Trophoblast cell (in vitro differentiated cells and primary cell): Measurements from ENCODE around the gene AGBL4.

ENCODE experiments used
- DNase-seq, 2 donors: peaks; one replicate each; pipeline ENCODE4 v3.0.0-alpha.2; 2016
- H2AFZ ChIP-seq: 2 replicates; pipeline ENCODE4 v1.6.1; 2013; ENCODE audit warnings: low read length, moderate library complexity, mild to moderate bottlenecking; ENCODE audit not compliant: insufficient read depth, poor library complexity
- H2AK5ac ChIP-seq: 2 replicates; pipeline ENCODE4 v1.6.1; 2013; ENCODE audit warnings: mild to moderate bottlenecking, low read length
- H2BK120ac ChIP-seq: 2 replicates; pipeline ENCODE4 v1.6.1; 2013; ENCODE audit warnings: low read length, mild to moderate bottlenecking, moderate library complexity; ENCODE audit not compliant: insufficient read depth, poor library complexity
- H2BK12ac ChIP-seq: 2 replicates; pipeline ENCODE4 v1.6.1; 2013; ENCODE audit warnings: mild to moderate bottlenecking, low read length, moderate library complexity
- H2BK5ac ChIP-seq: 2 replicates; pipeline ENCODE4 v1.6.1; 2013; ENCODE audit warnings: low read length, low read depth, moderate library complexity, mild to moderate bottlenecking; ENCODE audit not compliant: poor library complexity
- H3K14ac ChIP-seq: 2 replicates; pipeline ENCODE4 v1.6.1; 2013; ENCODE audit warnings: mild to moderate bottlenecking, low read length
- H3K18ac ChIP-seq: 2 replicates; pipeline ENCODE4 v1.6.1; 2013; ENCODE audit warnings: mild to moderate bottlenecking, low read length
- H3K23ac ChIP-seq: 2 replicates; pipeline ENCODE4 v1.6.1; 2013; ENCODE audit warnings: low read length
- H3K27ac ChIP-seq: 2 replicates; pipeline ENCODE4 v1.5.1; 2013; ENCODE audit warnings: low read depth, mild to moderate bottlenecking, inconsistent platforms, low read length, moderate library complexity
- H3K27me3 ChIP-seq: 2 replicates; pipeline ENCODE4 v1.6.1; 2013; ENCODE audit warnings: inconsistent platforms, mild to moderate bottlenecking, low read length, moderate library complexity; ENCODE audit not compliant: insufficient read depth
- H3K36me3 ChIP-seq, 2 experiments: 1 replicate in 1 of 2; 2 replicates in 1 of 2; pipeline ENCODE4 v1.6.1; 2013; ENCODE audit warnings: low read length in 2 of 2, mild to moderate bottlenecking in 2 of 2, moderate library complexity in 1 of 2; ENCODE audit not compliant: insufficient read depth in 2 of 2, control insufficient read depth in 1 of 2
- H3K4ac ChIP-seq: 2 replicates; pipeline ENCODE4 v1.6.1; 2013; ENCODE audit warnings: low read depth, mild to moderate bottlenecking, low read length, moderate library complexity
- H3K4me1 ChIP-seq, 2 experiments: 1 replicate in 1 of 2; 2 replicates in 1 of 2; pipeline ENCODE4 v1.6.1; 2013; ENCODE audit warnings: low read length in 2 of 2, mild to moderate bottlenecking in 2 of 2, moderate library complexity in 1 of 2; ENCODE audit not compliant: insufficient read depth in 2 of 2, control insufficient read depth in 1 of 2
- H3K4me2 ChIP-seq: 2 replicates; pipeline ENCODE4 v1.6.1; 2013; ENCODE audit warnings: inconsistent platforms, mild to moderate bottlenecking, low read length, moderate library complexity
- H3K4me3 ChIP-seq: 2 replicates; pipeline ENCODE4 v1.5.1; 2013; ENCODE audit warnings: mild to moderate bottlenecking, low read depth, low read length, inconsistent platforms
- H3K79me1 ChIP-seq: one replicate; pipeline ENCODE4 v1.6.1; 2013; ENCODE audit warnings: low read length
- H3K79me2 ChIP-seq: 2 replicates; pipeline ENCODE4 v1.6.1; 2013; ENCODE audit warnings: low read length, mild to moderate bottlenecking; ENCODE audit not compliant: control insufficient read depth, insufficient read depth, poor library complexity
- H3K9ac ChIP-seq: 2 replicates; pipeline ENCODE4 v1.6.1; 2013; ENCODE audit warnings: mild to moderate bottlenecking, low read length
- H3K9me3 ChIP-seq: 2 replicates; pipeline ENCODE4 v1.6.1; 2013; ENCODE audit warnings: low read depth, mild to moderate bottlenecking, control low read depth, inconsistent platforms, low read length; ENCODE audit not compliant: insufficient read depth
- H4K12ac ChIP-seq: 2 replicates; pipeline ENCODE4 v1.6.1; 2013; ENCODE audit warnings: low read depth, mild to moderate bottlenecking, low read length, moderate library complexity
- H4K8ac ChIP-seq: 2 replicates; pipeline ENCODE4 v1.6.1; 2013; ENCODE audit warnings: low read depth, mild to moderate bottlenecking, low read length, moderate library complexity
- H4K91ac ChIP-seq: one replicate; pipeline ENCODE4 v1.6.1; 2013; ENCODE audit warnings: low read depth, mild to moderate bottlenecking, low read length, moderate library complexity
- WGBS: extraction: QIAGEN DNeasy Blood & Tissue Kit; methylation state at CpG from one replicate; pipeline ENCODE4 v1.1.7; 2013; ENCODE audit warnings: missing lambda C conversion rate; ENCODE audit not compliant: insufficient read length, insufficient coverage; ENCODE audit errors: extremely low coverage; 5-methylcytosine and 5-hydroxymethylcytosine counted together

The AGBL4 gene

DNA sequence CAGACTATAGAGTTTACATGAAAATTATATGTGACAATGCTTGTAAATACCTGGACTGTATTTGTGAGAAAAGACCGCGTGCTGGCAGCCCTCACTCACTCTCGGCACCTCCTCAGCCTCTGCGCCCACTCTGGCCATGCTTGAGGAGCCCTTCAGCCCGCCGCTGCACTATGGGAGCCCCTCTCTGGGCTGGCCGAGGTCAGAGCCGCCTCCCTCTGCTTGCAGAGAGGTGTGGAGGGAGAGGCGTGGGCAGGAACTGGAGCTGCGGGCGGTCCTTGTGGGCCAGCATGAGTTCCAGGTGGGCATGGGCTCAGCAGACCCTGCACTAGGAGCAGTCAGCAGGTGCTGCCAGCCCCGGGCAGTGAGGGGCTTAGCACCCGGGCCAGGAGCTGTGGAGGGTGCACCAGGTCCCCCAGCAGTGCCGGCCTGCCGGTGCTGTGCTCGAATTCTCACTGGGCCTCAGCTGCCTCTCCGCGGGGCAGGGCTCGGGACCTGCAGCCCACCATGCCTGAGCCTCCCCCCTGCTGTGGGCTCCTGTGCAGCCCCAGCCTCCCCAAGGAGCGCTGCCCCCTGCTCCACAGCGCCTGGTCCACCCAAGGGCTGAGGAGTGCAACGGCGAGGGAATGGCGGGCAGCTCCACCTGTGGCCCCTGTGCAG lies 482.5 kb downstream of the AGBL4 start:
- H3K79me1 ChIP-seq: no peaks in the 10 kb centered on the region
- H3K27ac ChIP-seq: no peak overlapping the region
- no peak overlapping the region for H2AK5ac ChIP-seq
- no peak overlapping the region for H4K12ac ChIP-seq
- no peak overlapping the region for H2AFZ ChIP-seq
- H3K27me3 ChIP-seq: peaks cover 3% of the 10 kb centered on the region
- H4K8ac ChIP-seq: no peak overlapping the region
- no peak overlapping the region for H2BK120ac ChIP-seq
- no peaks in the 10 kb centered on the region for H3K79me2 ChIP-seq
- no peak for DNase-seq
- peaks cover 7% of the 10 kb centered on the region for H3K9me3 ChIP-seq
- no CpG with 5 or more reads among the region's 24 CpGs for WGBS
- no peak overlapping the region for H3K9ac ChIP-seq
- no peak overlapping the region for H4K91ac ChIP-seq
- H3K23ac ChIP-seq: no peak overlapping the region
- H3K18ac ChIP-seq: no peak overlapping the region
- no peak overlapping the region for H3K4me2 ChIP-seq
- H2BK12ac ChIP-seq: no peak overlapping the region
- H3K14ac ChIP-seq: no peak overlapping the region
- no peak overlapping the region for H2BK5ac ChIP-seq
- H3K4ac ChIP-seq: no peak overlapping the region
- H3K4me1 ChIP-seq: no peaks in the 10 kb centered on the region
- H3K4me3 ChIP-seq: no peak overlapping the region
- no peaks in the 10 kb centered on the region for H3K36me3 ChIP-seq

DNA sequence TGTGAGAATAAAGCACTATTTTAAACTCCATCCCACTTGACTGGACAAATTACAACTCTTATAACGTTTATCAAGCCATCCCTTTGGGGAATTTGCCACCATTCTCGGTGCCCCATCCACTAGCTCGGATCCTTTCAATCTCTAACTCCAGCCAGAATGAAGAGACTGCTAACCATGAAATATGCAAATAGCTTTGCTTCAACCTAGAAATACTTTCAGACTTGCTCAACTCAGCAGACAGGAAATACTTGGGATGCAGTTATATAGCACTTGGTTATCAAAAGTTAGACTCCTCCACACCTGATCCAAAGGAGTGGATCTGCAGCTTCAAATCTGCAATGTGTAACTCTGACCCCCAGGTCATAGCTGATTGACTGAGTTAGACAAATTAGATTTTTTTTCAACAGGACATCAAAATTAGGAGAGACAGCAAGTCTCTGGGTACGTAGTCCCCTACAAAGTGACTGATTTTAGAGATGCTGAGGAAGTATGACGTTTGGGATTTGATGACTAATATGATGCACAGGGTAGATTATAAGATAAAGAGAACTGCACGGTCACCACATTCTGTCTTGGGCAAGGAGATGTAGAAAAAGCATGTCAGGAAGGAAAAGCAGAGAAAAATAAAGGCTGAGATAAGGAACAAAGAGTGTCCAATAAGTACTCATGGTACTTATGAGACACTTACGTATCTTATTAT lies 496.0 kb downstream of the AGBL4 start:
- Histone ChIP-seq H3K79me2 (no peaks in the 10 kb centered on the region), H2BK5ac (no peak overlapping the region), H3K4me2 (no peak overlapping the region), H3K4me3 (no peak overlapping the region), H3K27ac (no peak overlapping the region), H4K8ac (no peak overlapping the region), H3K79me1 (no peaks in the 10 kb centered on the region), H3K4me1 (no peaks in the 10 kb centered on the region), H2BK12ac (no peak overlapping the region), H4K12ac (no peak overlapping the region), H3K18ac (no peak overlapping the region), H3K27me3 (no peaks in the 10 kb centered on the region), H4K91ac (no peak overlapping the region), H3K14ac (no peak overlapping the region), H3K4ac (no peak overlapping the region), H2BK120ac (no peak overlapping the region), H3K23ac (no peak overlapping the region), H3K9me3 (peaks cover 5% of the 10 kb centered on the region), H3K36me3 (no peaks in the 10 kb centered on the region), H2AFZ (no peak overlapping the region), H2AK5ac (no peak overlapping the region), H3K9ac (no peak overlapping the region)
- no CpG with 5 or more reads among the region's 7 CpGs for WGBS
- DNase-seq: no peak

DNA sequence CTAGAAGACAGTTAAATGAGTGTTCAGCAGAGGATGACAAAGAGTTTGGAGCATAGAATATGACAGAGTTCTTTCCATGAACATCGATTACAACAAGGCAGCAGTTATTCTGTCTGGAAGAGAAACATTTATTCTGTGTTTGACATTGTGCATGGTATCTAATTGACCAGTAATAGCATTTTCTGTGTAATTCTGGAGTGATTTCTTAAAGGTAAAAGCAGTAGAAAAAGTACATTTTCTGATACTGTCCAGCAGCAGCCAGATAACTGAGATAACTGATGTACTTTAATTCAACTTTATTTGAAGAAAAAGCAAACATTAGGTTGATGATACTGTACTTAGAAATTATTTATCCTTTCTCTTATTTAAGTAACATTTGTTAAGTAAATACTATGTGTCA lies 497.1 kb downstream of the AGBL4 start:
- no peak overlapping the region for H4K91ac ChIP-seq
- no peak overlapping the region for H3K18ac ChIP-seq
- H4K8ac ChIP-seq: no peak overlapping the region
- no peak overlapping the region for H3K14ac ChIP-seq
- H3K9me3 ChIP-seq: peaks cover 5% of the 10 kb centered on the region
- H3K4me3 ChIP-seq: no peak overlapping the region
- no peak overlapping the region for H3K4ac ChIP-seq
- WGBS: no CpG with 5 or more reads among the region's 1 CpG
- H2AK5ac ChIP-seq: no peak overlapping the region
- no peak overlapping the region for H3K9ac ChIP-seq
- no peaks in the 10 kb centered on the region for H3K79me1 ChIP-seq
- no peak overlapping the region for H2BK12ac ChIP-seq
- H3K27ac ChIP-seq: no peak overlapping the region
- DNase-seq: no peak
- no peak overlapping the region for H2AFZ ChIP-seq
- H3K36me3 ChIP-seq: no peaks in the 10 kb centered on the region
- no peak overlapping the region for H4K12ac ChIP-seq
- no peaks in the 10 kb centered on the region for H3K79me2 ChIP-seq
- no peaks in the 10 kb centered on the region for H3K4me1 ChIP-seq
- no peak overlapping the region for H3K23ac ChIP-seq
- H3K27me3 ChIP-seq: no peaks in the 10 kb centered on the region
- H3K4me2 ChIP-seq: no peak overlapping the region
- no peak overlapping the region for H2BK5ac ChIP-seq
- no peak overlapping the region for H2BK120ac ChIP-seq

- Histone ChIP-seq H3K9me3 (peaks cover 2% of the 10 kb centered on the region), H4K91ac (no peak overlapping the region), H3K9ac (no peak overlapping the region), H3K18ac (no peak overlapping the region), H2BK5ac (no peak overlapping the region), H3K4me2 (no peak overlapping the region), H3K23ac (no peak overlapping the region), H3K79me1 (no peaks in the 10 kb centered on the region), H4K12ac (no peak overlapping the region), H3K4me1 (no peaks in the 10 kb centered on the region), H3K36me3 (no peaks in the 10 kb centered on the region), H3K27me3 (no peaks in the 10 kb centered on the region), H2BK12ac (no peak overlapping the region), H3K79me2 (no peaks in the 10 kb centered on the region), H2AK5ac (no peak overlapping the region), H4K8ac (no peak overlapping the region), H3K14ac (no peak overlapping the region), H3K4me3 (no peak overlapping the region), H3K27ac (no peak overlapping the region), H2AFZ (no peak overlapping the region), H3K4ac (no peak overlapping the region), H2BK120ac (no peak overlapping the region)
- WGBS: no CpG with 5 or more reads among the region's 1 CpG
- DNase-seq: no peak
Measured at GRCh38 chr1:49523764-49524163, 500.0 kb downstream of the AGBL4 start.
